Subcutaneous adipose tissue (tissue), 4 donors: ENCODE data around the gene ERBB4. TPM values are rescaled to one million over a fixed set of nuclear protein-coding genes. Genes with fewer than 3 reads are reported as not detected.

Experiments used
- CTCF ChIP-seq: fragments of 450-650 bp; IDR thresholded peaks from one replicate; pipeline ENCODE4 v1.5.1; 2016; ENCODE audit warnings: low read depth, mild to moderate bottlenecking, control low read depth, antibody characterized with exemption, moderate library complexity
- total RNA-seq, 4 donors: library from RNA; depleted of rRNA; stranded (reverse); fragments of >200 nt; gene quantifications; one replicate each; pipeline ENCODE4 v1.1.0, GENCODE V29; 2016

ERBB4 gene
- total RNA-seq, 4 donors from 2014 or later: 0.17 to 1.5 (median 0.71) TPM

GRCh38 chr2:211376410-211376809, 1162.2 kb downstream of the ERBB4 start:
- no peak for TF ChIP-seq CTCF

- TF ChIP-seq CTCF: no peak
Observed at GRCh38 chr2:211373203-211373602, 1165.4 kb downstream of the ERBB4 start.

GRCh38 chr2:211371465-211371864, 1167.1 kb downstream of the ERBB4 start:
- TF ChIP-seq CTCF: no peak

GRCh38 chr2:211368467-211368866, 1170.1 kb downstream of the ERBB4 start:
- TF ChIP-seq CTCF: no peak

DNA sequence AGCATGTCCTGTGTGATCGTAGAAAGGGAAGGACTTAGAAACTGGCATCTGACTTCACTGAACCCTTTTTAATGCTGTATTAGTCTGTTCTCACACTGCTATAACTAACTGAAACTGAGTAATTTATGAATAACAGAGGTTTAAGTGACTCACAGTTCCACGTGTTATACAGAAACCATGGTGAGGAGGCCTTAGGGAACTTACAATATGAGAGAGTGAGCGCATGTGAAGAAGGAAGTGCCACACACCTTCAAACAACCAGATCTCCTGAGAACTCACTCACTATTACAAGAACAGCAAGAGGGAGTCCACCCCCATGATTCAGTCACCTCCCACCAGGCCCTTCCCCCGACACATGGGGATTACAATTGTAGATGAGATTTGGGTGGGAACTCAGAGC, 1170.9 kb downstream of the ERBB4 start:
- TF ChIP-seq CTCF: no peak

GRCh38 chr2:211367293-211367692, 1171.3 kb downstream of the ERBB4 start:
- no peak for TF ChIP-seq CTCF

- no peak for TF ChIP-seq CTCF
Observed at GRCh38 chr2:211364911-211365310, 1173.7 kb downstream of the ERBB4 start.
